Measurements from ENCODE around the gene ZNF343. TPM values are rescaled to one million over a fixed set of nuclear protein-coding genes. Genes with fewer than 3 reads are reported as not detected.

The ZNF343 gene
- total RNA-seq, 1 experiment from 2014 or later: 12.0 TPM

DNA sequence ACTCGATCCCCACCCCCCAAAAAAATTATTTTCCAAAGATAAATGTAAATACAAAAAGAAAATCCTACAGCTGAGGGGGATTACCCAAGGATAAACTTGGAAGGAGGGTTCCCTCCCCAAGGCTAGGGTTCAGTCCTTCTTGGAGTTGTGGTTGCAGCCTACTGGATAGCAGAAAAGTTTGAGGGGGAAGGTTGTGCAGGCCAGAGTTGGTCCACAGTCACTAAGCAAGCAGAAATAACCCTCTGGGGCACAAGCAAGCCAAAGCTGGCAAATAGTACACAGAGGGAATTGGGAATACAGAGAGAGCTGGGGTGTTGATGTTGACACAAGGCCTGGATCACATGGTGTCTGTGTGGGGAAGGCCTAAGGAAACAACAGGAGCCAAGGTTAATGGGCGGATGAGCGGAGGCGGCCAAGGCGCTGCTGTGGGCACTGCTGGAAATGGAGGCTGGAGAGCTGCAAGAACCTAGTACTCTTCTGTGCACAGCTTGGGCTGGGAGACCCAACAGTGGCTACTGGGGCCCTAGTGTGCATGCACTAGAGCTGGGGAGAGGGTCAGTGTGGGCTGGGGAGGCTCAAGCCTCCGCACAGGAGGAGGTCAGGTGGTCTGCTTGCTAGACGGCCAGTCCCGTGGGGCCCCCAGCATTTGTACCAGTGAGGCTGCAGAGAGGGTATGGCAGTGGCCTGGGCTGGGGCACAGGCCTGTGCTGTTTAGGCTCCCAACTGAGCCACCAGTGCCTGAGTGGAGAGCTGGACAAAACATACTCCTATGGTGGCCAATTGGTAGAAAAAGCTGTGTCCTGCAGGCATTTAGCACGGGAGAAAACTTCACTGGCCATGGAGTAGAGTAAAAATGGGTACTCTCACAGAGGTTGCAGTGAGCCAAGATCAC is 32.6 kb downstream of the ZNF343 start:
- Histone ChIP-seq H3K4me3 (replicated peaks in 1 of 2; ENCODE audit: low read depth in 1 of 2, low read length in 2 of 2) (no peak overlapping the region), H3K36me3 (ENCODE audit: control insufficient read depth in 1 of 2, insufficient read depth in 2 of 2, low read length in 2 of 2) (no peaks in the 10 kb centered on the region; a peak in 1 of 4 replicates), H3K9ac (ENCODE audit: low read length) (no peak overlapping the region), H3K9me3 (ENCODE audit: control insufficient read depth in 1 of 2, insufficient read depth in 1 of 2, low read depth in 1 of 2, low read length in 2 of 2) (no peaks in the 10 kb centered on the region), H3K4me1 (ENCODE audit: control insufficient read depth in 1 of 2, insufficient read depth in 2 of 2, low read length in 2 of 2) (peaks cover 2 to 6% of the 10 kb centered on the region in 2 experiments; a peak in 3 of 4 replicates), H4K20me1 (ENCODE audit: insufficient read depth) (no peaks in the 10 kb centered on the region), H3K79me2 (ENCODE audit: insufficient read depth, low read length) (no peaks in the 10 kb centered on the region), H3K27me3 (ENCODE audit: insufficient read depth, low read length) (no peaks in the 10 kb centered on the region), H3K9me2 (ENCODE audit: insufficient read depth) (no peaks in the 10 kb centered on the region), H3K4me2 (ENCODE audit: low read length) (no peak overlapping the region), H3K27ac (ENCODE audit: low read depth, low read length) (no peak overlapping the region), H2AFZ (ENCODE audit: low read depth, low read length, poor library complexity, severe bottlenecking) (no peak overlapping the region)
- intact Hi-C loops (cut with micrococcal nuclease): no loop called here
- ChIA-PET RAD21 (ENCODE audit: low non-redundant PET in 1 of 2, low total read pairs in 2 of 2, uncharacterized antibody in 2 of 2, unreplicated experiment in 2 of 2) (no interaction called here), CTCF (no interaction called here), POLR2A (no interaction called here)
- ATAC-seq: no peak
- BruUV-seq (replicated peaks): no TSS peak
- TF ChIP-seq, protein P1, sequence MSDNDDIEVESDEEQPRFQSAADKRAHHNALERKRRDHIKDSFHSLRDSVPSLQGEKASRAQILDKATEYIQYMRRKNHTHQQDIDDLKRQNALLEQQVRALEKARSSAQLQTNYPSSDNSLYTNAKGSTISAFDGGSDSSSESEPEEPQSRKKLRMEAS (IDR thresholded peaks at IDR 0.05): no peak
- TF ChIP-seq SIN3A (IDR thresholded peaks at IDR 0.05; ENCODE audit: low read depth) (no peak), POLR2AphosphoS5 (IDR thresholded peaks at IDR 0.05; ENCODE audit: low read depth, low read length) (no peak), ELF1 (IDR thresholded peaks at IDR 0.05; ENCODE audit: borderline replicate concordance, low read depth) (no peak), POLR2A (IDR thresholded peaks at IDR 0.05; ENCODE audit: borderline replicate concordance, extremely low read depth, insufficient read depth, insufficient read length) (no peak), ZNF274 (IDR thresholded peaks at IDR 0.05; ENCODE audit: low read depth, low read length) (no peak), TCF7L2 (IDR thresholded peaks at IDR 0.05; ENCODE audit: borderline replicate concordance, extremely low read depth, insufficient read depth, insufficient read length) (no peak), RAD21 (IDR thresholded peaks at IDR 0.05; ENCODE audit: low read depth) (no peak), ZFX (IDR thresholded peaks at IDR 0.05) (no peak), CEBPB (IDR thresholded peaks at IDR 0.05; ENCODE audit: low read depth) (no peak), EZH2 (IDR thresholded peaks at IDR 0.05) (no peak), SRF (IDR thresholded peaks at IDR 0.05; ENCODE audit: low read depth) (no peak), CBX3 (IDR thresholded peaks at IDR 0.05; ENCODE audit: low read depth) (no peak), JUND (IDR thresholded peaks at IDR 0.05) (no peak)
- TF ChIP-seq, protein P2, sequence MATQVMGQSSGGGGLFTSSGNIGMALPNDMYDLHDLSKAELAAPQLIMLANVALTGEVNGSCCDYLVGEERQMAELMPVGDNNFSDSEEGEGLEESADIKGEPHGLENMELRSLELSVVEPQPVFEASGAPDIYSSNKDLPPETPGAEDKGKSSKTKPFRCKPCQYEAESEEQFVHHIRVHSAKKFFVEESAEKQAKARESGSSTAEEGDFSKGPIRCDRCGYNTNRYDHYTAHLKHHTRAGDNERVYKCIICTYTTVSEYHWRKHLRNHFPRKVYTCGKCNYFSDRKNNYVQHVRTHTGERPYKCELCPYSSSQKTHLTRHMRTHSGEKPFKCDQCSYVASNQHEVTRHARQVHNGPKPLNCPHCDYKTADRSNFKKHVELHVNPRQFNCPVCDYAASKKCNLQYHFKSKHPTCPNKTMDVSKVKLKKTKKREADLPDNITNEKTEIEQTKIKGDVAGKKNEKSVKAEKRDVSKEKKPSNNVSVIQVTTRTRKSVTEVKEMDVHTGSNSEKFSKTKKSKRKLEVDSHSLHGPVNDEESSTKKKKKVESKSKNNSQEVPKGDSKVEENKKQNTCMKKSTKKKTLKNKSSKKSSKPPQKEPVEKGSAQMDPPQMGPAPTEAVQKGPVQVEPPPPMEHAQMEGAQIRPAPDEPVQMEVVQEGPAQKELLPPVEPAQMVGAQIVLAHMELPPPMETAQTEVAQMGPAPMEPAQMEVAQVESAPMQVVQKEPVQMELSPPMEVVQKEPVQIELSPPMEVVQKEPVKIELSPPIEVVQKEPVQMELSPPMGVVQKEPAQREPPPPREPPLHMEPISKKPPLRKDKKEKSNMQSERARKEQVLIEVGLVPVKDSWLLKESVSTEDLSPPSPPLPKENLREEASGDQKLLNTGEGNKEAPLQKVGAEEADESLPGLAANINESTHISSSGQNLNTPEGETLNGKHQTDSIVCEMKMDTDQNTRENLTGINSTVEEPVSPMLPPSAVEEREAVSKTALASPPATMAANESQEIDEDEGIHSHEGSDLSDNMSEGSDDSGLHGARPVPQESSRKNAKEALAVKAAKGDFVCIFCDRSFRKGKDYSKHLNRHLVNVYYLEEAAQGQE (IDR thresholded peaks at IDR 0.05; ENCODE audit: low read depth): no peak
- no peak for DNase-seq (ENCODE audit: low read depth, low spot score)
